ENCODE measurements around the gene C1QA. TPM values are rescaled to one million over a fixed set of nuclear protein-coding genes. Genes with fewer than 3 reads are reported as not detected.

The C1QA gene
- total and polyA plus RNA-seq, 2 of the 13 experiments (the other 11 are each of a cell fraction or from before 2014, with no cell fraction given), result not detected

DNA sequence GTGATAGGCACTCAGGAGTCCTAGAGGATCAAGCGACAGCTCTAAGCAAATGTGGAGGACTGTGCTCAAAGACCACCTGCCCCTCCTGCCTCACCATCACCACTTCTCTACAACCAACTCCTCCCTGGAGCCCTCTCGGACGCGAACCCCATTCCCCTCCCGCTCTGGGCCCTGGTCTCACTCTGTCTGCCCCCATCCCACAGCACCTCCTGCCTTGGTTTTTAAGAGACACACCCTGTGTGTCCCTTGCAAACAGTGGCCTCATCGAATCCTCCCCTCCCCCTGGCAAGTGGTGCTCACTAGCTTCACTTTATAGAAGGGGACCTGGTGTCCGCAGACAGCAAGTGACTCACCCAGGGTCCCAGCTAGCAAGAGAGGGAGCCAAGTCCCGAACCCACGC is 44.4 kb upstream of the C1QA start:
- Histone ChIP-seq H3K9me3 (ENCODE audit: low read length) (no peaks in the 10 kb centered on the region), H3K36me3 (replicated peaks in 1 of 2; ENCODE audit: control insufficient read depth in 1 of 2, insufficient read depth in 2 of 2, low read length in 2 of 2) (no peaks in the 10 kb centered on the region), H3K27me3 (ENCODE audit: control insufficient read depth in 1 of 2, insufficient read depth in 2 of 2, low read length in 2 of 2) (peaks cover 15 to 76% of the 10 kb centered on the region in 2 experiments; a peak in 4 of 5 replicates), H2AFZ (ENCODE audit: low read length) (no peak overlapping the region), H3K9ac (ENCODE audit: insufficient read depth, low read depth, low read length) (no peak overlapping the region), H4K20me1 (ENCODE audit: insufficient read depth, low read length) (no peaks in the 10 kb centered on the region), H3K4me1 (ENCODE audit: insufficient read depth, low read length) (no peaks in the 10 kb centered on the region), H3K79me2 (ENCODE audit: insufficient read depth, low read length) (no peaks in the 10 kb centered on the region), H3K4me3 (replicated peaks in 1 of 3; ENCODE audit: insufficient read depth in 1 of 3, low read depth in 2 of 3, low read length in 3 of 3) (no peak overlapping the region), H3K27ac (ENCODE audit: extremely low read length, insufficient read depth, low read length) (no peak overlapping the region), H3K4me2 (ENCODE audit: low read depth, low read length) (no peak overlapping the region)
- no TSS peak for BruUV-seq (replicated peaks)
- POLR2A ChIA-PET, result no interaction called here
- intact Hi-C loops (cut with micrococcal nuclease; ENCODE audit: unreplicated experiment) (no loop called here), in situ Hi-C loops (cut with HindIII; ENCODE audit: extremely low pct_ligation_motif_present, low pct_unique_long_range_greater_than_20kb) (no loop called here)
- FAIRE-seq (no peak), DNase-seq (ENCODE audit: low spot score) (no peak), ATAC-seq (no peak)
- WGBS (ENCODE audit: low lambda C conversion rate), result 27% methylated on average over 9 of the region's 9 CpGs
- CTCF ChIA-PET (ENCODE audit: low intra/inter-chr PET ratio, low total read pairs), result no interaction called here
- TF ChIP-seq PTBP1 (IDR thresholded peaks at IDR 0.05; ENCODE audit: low read depth, low read length, poor library complexity, severe bottlenecking) (no peak), CREM (IDR thresholded peaks at IDR 0.05) (no peak), CREM (CRISPR knock-in tag; IDR thresholded peaks at IDR 0.05) (no peak)
- TF ChIP-seq, protein P1, sequence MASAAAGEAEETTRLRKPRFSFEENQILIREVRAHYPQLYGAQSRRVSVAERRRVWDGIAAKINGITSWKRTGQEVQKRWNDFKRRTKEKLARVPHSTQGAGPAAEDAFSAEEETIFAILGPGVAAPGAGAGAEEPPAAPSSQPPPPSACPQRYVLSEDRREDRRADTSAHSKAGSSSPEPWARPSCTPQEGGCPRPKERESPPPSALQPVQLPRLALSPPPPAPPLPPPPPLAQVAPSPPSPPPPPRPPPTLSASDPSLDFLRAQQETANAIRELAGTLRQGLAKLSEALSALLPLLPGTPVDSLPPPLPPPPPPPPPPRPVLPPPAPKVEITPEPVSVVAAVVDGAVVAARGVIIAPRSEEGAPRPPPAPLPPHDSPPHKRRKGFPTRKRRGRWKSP (CRISPR knock-in tag; IDR thresholded peaks at IDR 0.05), result no peak

DNA sequence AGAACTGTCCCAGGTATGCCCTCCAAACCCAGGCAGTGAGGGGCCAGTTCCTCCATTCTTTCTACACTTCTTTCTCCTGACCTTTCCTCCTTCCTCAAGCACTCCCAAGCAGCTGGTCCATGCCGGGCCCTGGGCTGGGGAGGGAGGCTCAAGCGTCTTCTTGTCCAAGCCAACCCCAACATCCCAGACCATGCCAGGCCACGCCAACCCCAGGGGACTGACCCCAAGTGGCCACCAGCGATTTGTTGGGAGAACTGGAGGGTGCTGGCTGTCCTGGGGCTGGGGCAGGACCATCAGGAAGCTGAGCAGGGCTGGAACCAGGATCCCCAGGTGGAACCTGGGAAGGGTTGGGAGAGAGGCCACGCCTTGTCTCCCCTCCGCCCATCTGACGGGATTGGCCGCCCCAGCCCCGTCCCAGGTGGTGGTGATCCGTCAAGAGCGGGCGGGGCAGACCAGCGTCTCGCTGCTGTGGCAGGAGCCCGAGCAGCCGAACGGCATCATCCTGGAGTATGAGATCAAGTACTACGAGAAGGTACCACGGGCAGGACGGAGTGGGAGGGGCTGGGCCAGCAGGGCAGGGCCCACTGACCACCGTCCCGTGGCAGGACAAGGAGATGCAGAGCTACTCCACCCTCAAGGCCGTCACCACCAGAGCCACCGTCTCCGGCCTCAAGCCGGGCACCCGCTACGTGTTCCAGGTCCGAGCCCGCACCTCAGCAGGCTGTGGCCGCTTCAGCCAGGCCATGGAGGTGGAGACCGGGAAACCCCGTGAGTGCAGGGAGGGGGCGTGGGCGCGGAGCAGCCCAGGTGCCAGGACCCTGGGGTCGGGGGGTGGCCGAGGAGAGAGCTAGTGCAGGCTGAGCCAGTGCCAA is 43.3 kb upstream of the C1QA start:
- FAIRE-seq, result no peak
- TF ChIP-seq, protein P2, sequence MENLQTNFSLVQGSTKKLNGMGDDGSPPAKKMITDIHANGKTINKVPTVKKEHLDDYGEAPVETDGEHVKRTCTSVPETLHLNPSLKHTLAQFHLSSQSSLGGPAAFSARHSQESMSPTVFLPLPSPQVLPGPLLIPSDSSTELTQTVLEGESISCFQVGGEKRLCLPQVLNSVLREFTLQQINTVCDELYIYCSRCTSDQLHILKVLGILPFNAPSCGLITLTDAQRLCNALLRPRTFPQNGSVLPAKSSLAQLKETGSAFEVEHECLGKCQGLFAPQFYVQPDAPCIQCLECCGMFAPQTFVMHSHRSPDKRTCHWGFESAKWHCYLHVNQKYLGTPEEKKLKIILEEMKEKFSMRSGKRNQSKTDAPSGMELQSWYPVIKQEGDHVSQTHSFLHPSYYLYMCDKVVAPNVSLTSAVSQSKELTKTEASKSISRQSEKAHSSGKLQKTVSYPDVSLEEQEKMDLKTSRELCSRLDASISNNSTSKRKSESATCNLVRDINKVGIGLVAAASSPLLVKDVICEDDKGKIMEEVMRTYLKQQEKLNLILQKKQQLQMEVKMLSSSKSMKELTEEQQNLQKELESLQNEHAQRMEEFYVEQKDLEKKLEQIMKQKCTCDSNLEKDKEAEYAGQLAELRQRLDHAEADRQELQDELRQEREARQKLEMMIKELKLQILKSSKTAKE (CRISPR knock-in tag; IDR thresholded peaks at IDR 0.05; ENCODE audit: borderline replicate concordance), result no peak
- TF ChIP-seq, protein P3, sequence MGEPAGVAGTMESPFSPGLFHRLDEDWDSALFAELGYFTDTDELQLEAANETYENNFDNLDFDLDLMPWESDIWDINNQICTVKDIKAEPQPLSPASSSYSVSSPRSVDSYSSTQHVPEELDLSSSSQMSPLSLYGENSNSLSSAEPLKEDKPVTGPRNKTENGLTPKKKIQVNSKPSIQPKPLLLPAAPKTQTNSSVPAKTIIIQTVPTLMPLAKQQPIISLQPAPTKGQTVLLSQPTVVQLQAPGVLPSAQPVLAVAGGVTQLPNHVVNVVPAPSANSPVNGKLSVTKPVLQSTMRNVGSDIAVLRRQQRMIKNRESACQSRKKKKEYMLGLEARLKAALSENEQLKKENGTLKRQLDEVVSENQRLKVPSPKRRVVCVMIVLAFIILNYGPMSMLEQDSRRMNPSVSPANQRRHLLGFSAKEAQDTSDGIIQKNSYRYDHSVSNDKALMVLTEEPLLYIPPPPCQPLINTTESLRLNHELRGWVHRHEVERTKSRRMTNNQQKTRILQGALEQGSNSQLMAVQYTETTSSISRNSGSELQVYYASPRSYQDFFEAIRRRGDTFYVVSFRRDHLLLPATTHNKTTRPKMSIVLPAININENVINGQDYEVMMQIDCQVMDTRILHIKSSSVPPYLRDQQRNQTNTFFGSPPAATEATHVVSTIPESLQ (CRISPR knock-in tag; conservative IDR thresholded peaks at IDR 0.05), result no peak
- TF ChIP-seq, protein P4, sequence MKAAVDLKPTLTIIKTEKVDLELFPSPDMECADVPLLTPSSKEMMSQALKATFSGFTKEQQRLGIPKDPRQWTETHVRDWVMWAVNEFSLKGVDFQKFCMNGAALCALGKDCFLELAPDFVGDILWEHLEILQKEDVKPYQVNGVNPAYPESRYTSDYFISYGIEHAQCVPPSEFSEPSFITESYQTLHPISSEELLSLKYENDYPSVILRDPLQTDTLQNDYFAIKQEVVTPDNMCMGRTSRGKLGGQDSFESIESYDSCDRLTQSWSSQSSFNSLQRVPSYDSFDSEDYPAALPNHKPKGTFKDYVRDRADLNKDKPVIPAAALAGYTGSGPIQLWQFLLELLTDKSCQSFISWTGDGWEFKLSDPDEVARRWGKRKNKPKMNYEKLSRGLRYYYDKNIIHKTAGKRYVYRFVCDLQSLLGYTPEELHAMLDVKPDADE (CRISPR knock-in tag; IDR thresholded peaks at IDR 0.05), result no peak
- TF ChIP-seq, protein P5, sequence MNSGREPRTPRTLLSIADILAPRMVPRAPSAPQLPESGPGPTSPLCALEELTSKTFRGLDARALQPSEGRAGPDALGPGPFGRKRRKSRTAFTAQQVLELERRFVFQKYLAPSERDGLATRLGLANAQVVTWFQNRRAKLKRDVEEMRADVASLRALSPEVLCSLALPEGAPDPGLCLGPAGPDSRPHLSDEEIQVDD (CRISPR knock-in tag; IDR thresholded peaks at IDR 0.05; ENCODE audit: borderline replicate concordance), result no peak
- TF ChIP-seq ZNF563 (CRISPR knock-in tag; IDR thresholded peaks at IDR 0.05), result no peak

More for the DNA sequence above, 43.3 kb upstream of the C1QA start:
- Histone ChIP-seq H3K27ac (ENCODE audit: extremely low read length, insufficient read depth, low read length) (no peak overlapping the region), H3K4me3 (replicated peaks in 1 of 3; ENCODE audit: insufficient read depth in 1 of 3, low read depth in 2 of 3, low read length in 3 of 3) (no peak overlapping the region), H3K36me3 (replicated peaks in 1 of 2; ENCODE audit: control insufficient read depth in 1 of 2, insufficient read depth in 2 of 2, low read length in 2 of 2) (no peaks in the 10 kb centered on the region), H2AFZ (ENCODE audit: low read length) (no peak overlapping the region), H4K20me1 (ENCODE audit: insufficient read depth, low read length) (no peaks in the 10 kb centered on the region), H3K4me1 (ENCODE audit: insufficient read depth, low read length) (no peaks in the 10 kb centered on the region), H3K9ac (ENCODE audit: insufficient read depth, low read depth, low read length) (no peak overlapping the region), H3K27me3 (ENCODE audit: control insufficient read depth in 1 of 2, insufficient read depth in 2 of 2, low read length in 2 of 2) (peaks cover 20 to 82% of the 10 kb centered on the region in 2 experiments; a peak in 4 of 5 replicates), H3K9me3 (ENCODE audit: low read length) (no peaks in the 10 kb centered on the region), H3K4me2 (ENCODE audit: low read depth, low read length) (no peak overlapping the region), H3K79me2 (ENCODE audit: insufficient read depth, low read length) (no peaks in the 10 kb centered on the region)
- no TSS peak for BruUV-seq (replicated peaks)
- intact Hi-C loops (cut with micrococcal nuclease; ENCODE audit: unreplicated experiment) (no loop called here), in situ Hi-C loops (cut with HindIII; ENCODE audit: extremely low pct_ligation_motif_present, low pct_unique_long_range_greater_than_20kb) (no loop called here)
- DNase-seq (ENCODE audit: low spot score), result no peak
- ChIA-PET POLR2A (no interaction called here), CTCF (ENCODE audit: low intra/inter-chr PET ratio, low total read pairs) (no interaction called here)
- no peak for ATAC-seq
- WGBS (ENCODE audit: low lambda C conversion rate), result 9% methylated on average over 11 of the region's 38 CpGs

All from HepG2 (cell line).